GM10266 (cell line): ENCODE measurements around the gene COX4I1.

ENCODE experiments used
- DNase-seq: peaks from one replicate; pipeline ENCODE4 v3.0.0; 2012; ENCODE audit errors: extremely low spot score
- CTCF ChIP-seq: IDR thresholded peaks from 2 replicates; pipeline ENCODE4 v1.5.1; 2012; ENCODE audit warnings: mild to moderate bottlenecking, low read depth; ENCODE audit not compliant: control insufficient read depth, insufficient read depth; ENCODE audit errors: missing control alignments

COX4I1 gene

GRCh38 chr16:85829751-85830445 is 30.4 kb downstream of the COX4I1 start:
- no peak for DNase-seq
- TF ChIP-seq CTCF, result no peak

- DNase-seq, result no peak
- TF ChIP-seq CTCF, result no peak
Observed at GRCh38 chr16:85830821-85831220, 31.3 kb downstream of the COX4I1 start.

- TF ChIP-seq CTCF, result peak; percentile 30
- DNase-seq, result peak; percentile 63
Observed at GRCh38 chr16:85832570-85833218, 33.2 kb downstream of the COX4I1 start.

GRCh38 chr16:85833219-85833920 is 33.9 kb downstream of the COX4I1 start:
- no peak for TF ChIP-seq CTCF
- no peak for DNase-seq

GRCh38 chr16:85834741-85835140 is 35.2 kb downstream of the COX4I1 start:
- TF ChIP-seq CTCF, result no peak

DNA sequence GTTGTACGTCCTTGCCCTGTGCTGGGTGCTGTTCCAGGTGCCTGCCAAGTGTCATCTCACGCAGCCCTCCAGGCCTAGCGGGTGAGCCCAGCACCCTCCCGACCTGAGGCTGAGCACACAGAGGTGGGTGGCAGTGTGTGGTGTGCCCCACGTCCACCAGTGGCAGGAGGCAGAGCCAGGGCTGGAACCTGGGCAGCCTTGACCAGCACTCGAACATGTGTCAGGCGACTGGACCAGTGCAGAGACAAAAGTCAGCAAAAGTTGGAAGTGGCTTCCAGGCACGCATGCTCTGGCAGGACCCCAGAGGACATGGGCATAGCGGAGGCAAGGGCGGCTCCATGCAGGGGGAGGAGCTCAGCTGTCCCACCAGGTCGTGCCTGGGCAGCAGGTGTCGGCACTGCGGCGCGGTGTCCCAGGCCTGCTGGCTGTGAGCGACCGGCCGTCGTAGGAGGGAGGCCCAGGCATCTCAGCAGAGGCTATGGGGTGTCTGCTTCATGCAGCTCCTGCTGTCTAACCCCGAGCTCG is 35.8 kb downstream of the COX4I1 start:
- no peak for DNase-seq

More at GRCh38 chr16:85834741-85835140, 35.2 kb downstream of the COX4I1 start:
- no peak for DNase-seq

More for the DNA sequence above, 35.8 kb downstream of the COX4I1 start:
- TF ChIP-seq CTCF, result no peak
